ENCODE measurements around the gene GLP1R.

The GLP1R gene

GRCh38 chr6:39080246-39080875 lies 31.8 kb downstream of the GLP1R start:
- no peak overlapping the region for H3K4me3 ChIP-seq (ENCODE audit: low read depth, low read length)
- TF ChIP-seq CTCF (IDR thresholded peaks at IDR 0.05; ENCODE audit: low read depth, low read length) = no peak
- no peak for DNase-seq (ENCODE audit: low read depth, low spot score)
- in situ Hi-C loops (cut with HindIII; ENCODE audit: low sequenced_read_pairs) = no loop called here

GRCh38 chr6:39082310-39082709 lies 33.7 kb downstream of the GLP1R start:
- in situ Hi-C loops (cut with HindIII; ENCODE audit: low sequenced_read_pairs) = no loop called here
- no peak overlapping the region for H3K4me3 ChIP-seq (ENCODE audit: low read depth, low read length)
- no peak for DNase-seq (ENCODE audit: low read depth, low spot score)
- no peak for TF ChIP-seq CTCF (IDR thresholded peaks at IDR 0.05; ENCODE audit: low read depth, low read length)

- no peak for DNase-seq (ENCODE audit: low read depth, low spot score)
- no peak overlapping the region for H3K4me3 ChIP-seq (ENCODE audit: low read depth, low read length)
- TF ChIP-seq CTCF (IDR thresholded peaks at IDR 0.05; ENCODE audit: low read depth, low read length) = no peak
- in situ Hi-C loops (cut with HindIII; ENCODE audit: low sequenced_read_pairs) = no loop called here
These were observed 34.7 kb downstream of the GLP1R start for GRCh38 chr6:39083231-39083634.

GRCh38 chr6:39084506-39084905 lies 35.9 kb downstream of the GLP1R start:
- in situ Hi-C loops (cut with HindIII; ENCODE audit: low sequenced_read_pairs) = no loop called here
- no peak for TF ChIP-seq CTCF (IDR thresholded peaks at IDR 0.05; ENCODE audit: low read depth, low read length)
- no peak overlapping the region for H3K4me3 ChIP-seq (ENCODE audit: low read depth, low read length)
- DNase-seq (ENCODE audit: low read depth, low spot score) = no peak

GRCh38 chr6:39085129-39085797 lies 36.7 kb downstream of the GLP1R start:
- TF ChIP-seq CTCF (IDR thresholded peaks at IDR 0.05; ENCODE audit: low read depth, low read length) = no peak
- no peak for DNase-seq (ENCODE audit: low read depth, low spot score)
- in situ Hi-C loops (cut with HindIII; ENCODE audit: low sequenced_read_pairs) = no loop called here
- no peak overlapping the region for H3K4me3 ChIP-seq (ENCODE audit: low read depth, low read length)

- no peak overlapping the region for H3K4me3 ChIP-seq (ENCODE audit: low read depth, low read length)
- no peak for DNase-seq (ENCODE audit: low read depth, low spot score)
- in situ Hi-C loops (cut with HindIII; ENCODE audit: low sequenced_read_pairs) = no loop called here
- no peak for TF ChIP-seq CTCF (IDR thresholded peaks at IDR 0.05; ENCODE audit: low read depth, low read length)
These were observed 37.7 kb downstream of the GLP1R start for GRCh38 chr6:39086294-39086693.
